ENCODE measurements around the gene NECAB2. TPM values are rescaled to one million over a fixed set of nuclear protein-coding genes. Genes with fewer than 3 reads are reported as not detected.
A peak's percentile ranks its signal among the peaks of the same experiment; 100 is the strongest.
"Not testable (repeated sequence)": the region's sequence is repeated elsewhere in the genome, so short reads cannot be mapped to it uniquely, and the experiment has no call there.

The NECAB2 gene
- polyA plus RNA-seq, 3 donors, result 2.3 to 3.5 (median 3.2) TPM

DNA sequence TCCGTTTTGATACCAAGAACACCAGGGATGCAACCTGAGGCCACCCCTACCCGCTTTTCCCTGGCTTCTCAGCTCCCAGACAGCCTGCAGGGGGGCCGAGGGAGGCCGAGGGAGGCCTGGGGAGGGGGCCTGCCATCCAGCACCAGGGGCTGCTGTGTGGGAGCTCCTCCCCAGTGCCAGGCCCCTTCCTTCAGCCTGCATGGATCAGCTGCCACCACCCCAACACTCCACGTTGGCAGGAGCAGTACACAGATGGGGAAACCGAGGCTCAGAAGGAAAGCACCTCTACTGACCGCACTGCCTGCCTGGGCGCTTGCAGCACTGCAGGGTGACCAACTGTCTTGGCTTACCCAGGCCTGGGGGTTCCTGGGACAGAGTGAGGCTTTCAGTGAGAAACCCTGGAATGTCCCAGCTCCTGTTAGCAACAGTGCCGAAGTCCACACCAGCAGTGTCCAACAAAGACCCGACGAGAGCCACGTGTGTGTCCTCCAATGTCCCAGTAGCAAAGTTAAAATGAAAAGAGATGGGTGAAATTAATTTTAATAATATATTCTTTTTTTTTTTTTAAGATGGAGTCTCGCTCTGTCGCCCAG is 20.3 kb upstream of the NECAB2 start:
- no peak for DNase-seq (ENCODE audit: extremely low read depth in 1 of 11, low read depth in 9 of 11, low spot score in 4 of 11)

DNA sequence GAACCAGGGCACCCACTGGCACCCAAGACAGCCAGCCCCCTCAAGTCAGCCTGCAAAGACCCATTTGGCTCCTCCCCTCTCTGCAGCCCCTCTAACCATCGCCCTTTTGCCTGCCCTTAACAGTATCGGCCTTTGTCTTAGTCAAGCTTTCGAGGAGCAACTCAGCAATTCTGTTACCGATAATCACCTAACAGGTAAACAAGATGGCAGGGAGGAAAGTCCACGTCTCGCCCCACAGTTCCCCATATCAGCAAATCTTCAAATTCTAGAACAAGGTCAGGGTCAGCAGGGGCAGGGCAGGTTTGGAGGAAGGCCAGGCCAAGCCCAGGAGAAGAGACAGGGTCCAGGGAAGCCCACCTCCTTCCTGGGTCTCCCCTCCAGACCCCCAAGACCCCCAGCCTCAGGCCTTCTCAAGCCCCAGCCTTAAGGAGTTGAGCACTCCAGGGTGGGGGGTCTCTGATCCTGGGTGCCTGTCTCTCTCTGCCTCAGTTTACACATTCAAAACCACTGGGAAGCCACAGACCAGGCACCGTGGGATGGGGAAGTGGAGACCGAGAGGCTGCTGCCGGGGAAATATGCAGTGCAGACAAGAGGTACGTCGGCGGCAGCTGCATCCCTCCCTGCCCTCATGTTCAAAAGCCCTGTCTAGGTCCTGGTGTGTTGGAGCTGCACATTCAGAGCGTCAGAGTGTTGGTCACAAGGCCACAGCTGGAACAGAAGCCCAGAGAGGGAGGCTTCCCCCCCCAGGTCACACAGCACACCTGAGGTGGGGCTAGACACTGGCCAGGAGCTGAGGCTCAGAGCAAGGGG is 18.9 kb upstream of the NECAB2 start:
- DNase-seq (ENCODE audit: extremely low read depth in 1 of 11, low read depth in 9 of 11, low spot score in 4 of 11), result no peak

- DNase-seq (ENCODE audit: extremely low read depth in 1 of 11, low read depth in 9 of 11, low spot score in 4 of 11), result no peak
Observed at GRCh38 chr16:83949724-83950001, 18.4 kb upstream of the NECAB2 start.

DNA sequence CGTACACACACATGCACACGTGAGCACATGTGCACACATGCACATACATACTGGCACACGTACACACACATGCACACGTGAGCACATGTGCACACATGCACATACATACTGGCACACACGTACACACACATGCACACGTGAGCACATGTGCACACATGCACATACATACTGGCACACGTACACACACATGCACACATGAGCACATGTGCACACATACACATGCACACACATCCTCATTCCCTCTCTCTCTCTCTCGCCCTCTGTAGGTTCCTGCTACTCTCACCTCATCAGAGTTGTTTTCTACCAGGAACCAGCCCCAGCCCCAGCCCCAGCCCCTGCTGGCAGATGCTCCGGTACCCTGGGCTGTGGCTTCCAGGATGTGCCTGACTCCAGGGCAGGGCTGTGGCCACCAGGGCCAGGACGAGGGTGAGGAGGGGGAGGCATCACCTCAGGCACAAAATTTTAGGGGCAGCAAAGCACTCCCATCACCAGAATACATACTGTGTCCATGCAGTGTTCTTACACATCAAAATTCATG is 17.1 kb upstream of the NECAB2 start:
- DNase-seq (ENCODE audit: extremely low read depth in 1 of 11, low read depth in 9 of 11, low spot score in 4 of 11), result not testable (repeated sequence)

GRCh38 chr16:83951544-83951943 is 16.5 kb upstream of the NECAB2 start:
- DNase-seq (ENCODE audit: extremely low read depth in 1 of 11, low read depth in 9 of 11, low spot score in 4 of 11), result no peak

DNA sequence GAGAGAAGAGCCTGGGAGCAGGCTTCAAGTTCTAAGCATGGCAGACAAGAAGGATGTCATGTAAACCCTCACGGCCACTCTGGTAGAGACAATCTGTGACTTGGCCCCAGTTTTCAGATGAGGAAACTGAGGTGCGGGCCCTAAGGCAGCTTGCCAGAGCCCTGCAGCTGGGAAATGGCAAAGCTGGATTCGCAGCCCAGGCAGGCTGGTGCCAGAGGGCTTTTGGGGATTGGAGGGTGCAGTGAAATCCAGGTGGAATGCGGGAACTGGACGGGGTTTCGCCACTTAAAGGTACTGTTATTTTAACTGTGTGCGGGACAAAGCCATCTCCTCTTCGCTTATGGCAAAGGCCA is 15.5 kb upstream of the NECAB2 start:
- no peak for DNase-seq (ENCODE audit: extremely low read depth in 1 of 11, low read depth in 9 of 11, low spot score in 4 of 11)

- DNase-seq (ENCODE audit: extremely low read depth in 1 of 11, low read depth in 9 of 11, low spot score in 4 of 11), result peak in 8 of 11 donors; percentile 26 to 69 (median 56)
Observed at GRCh38 chr16:83952940-83953795, 14.9 kb upstream of the NECAB2 start, which contains the start of gene OSGIN1. OSGIN1 (plus strand) TSS chr16:83953240; CDS start chr16:83957672, 4,432 bp downstream.

- no peak for DNase-seq (ENCODE audit: extremely low read depth in 1 of 11, low read depth in 9 of 11, low spot score in 4 of 11)
Observed at GRCh38 chr16:83953796-83954576, 14.1 kb upstream of the NECAB2 start.

DNA sequence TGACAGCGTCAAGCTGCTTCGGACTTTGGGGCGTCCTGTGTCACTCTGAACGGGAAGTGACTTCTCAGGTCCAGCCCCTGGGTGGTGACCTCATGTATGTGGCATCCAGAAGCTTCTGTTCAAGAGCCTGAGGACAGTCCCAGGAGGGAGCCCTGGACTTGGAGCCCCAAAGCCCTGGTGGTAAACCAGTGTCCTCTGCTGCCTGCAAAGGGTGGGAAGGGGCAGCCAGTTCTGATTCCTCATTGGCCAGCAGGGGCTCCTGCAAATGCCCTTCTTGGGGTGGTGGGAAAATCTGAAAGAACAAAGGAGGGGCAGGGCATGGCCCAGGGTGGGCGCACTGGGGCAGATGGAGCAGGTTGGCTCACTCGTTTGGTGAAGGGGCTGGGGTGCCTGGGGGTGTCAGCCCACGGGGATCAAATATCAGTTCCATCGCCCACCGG is 13.4 kb upstream of the NECAB2 start:
- DNase-seq (ENCODE audit: extremely low read depth in 1 of 11, low read depth in 9 of 11, low spot score in 4 of 11), result no peak

- no peak for DNase-seq (ENCODE audit: extremely low read depth in 1 of 11, low read depth in 9 of 11, low spot score in 4 of 11)
Observed at GRCh38 chr16:83955218-83956130, 12.6 kb upstream of the NECAB2 start.

DNA sequence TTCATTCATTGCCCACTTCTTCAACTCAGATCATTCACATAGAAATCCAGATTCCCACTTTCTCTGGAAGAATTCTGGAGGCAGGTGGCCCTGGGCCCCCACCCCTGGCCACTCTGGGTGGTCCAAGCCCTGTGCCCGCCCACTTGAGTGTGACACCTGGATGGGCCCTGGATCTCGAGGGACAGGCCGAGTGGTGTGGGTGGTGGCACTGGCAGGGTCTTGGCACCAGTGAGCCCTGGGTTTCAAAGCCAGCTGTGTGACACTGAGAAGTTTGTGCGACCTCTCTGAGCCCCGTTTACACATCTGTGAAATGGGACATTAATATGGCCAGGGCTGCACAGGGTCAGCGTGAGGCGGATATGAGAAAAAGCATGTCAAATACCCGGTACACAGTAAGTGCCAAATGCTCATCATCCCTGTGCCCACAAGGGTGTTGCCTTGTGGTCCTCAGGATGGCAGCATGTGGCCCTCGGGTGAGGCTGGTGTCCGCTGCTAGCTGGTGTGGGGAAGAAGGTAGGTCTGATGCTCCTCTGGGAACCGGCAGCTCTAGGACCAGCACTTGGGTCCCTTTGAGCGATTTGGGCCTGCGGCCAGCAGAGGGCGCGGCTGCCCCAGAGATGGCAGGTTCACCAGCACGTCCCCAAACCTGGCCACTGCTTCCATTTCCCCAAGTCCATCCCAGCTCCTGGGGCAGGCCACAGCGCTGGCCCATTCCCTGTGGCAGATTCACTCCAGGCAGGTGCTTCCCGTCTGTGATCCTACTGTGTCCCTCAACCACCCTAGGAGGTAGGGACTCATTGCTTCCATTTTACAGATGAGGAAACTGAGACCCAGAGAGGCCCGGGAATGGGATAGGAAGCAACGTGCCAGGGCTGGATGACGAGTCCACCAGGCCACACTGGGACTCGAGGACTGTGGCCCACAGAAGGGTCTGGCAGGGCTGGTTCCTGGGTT is 11.4 kb upstream of the NECAB2 start:
- peak in 9 of 11 donors; percentile 44 to 73 (median 64) for DNase-seq (ENCODE audit: extremely low read depth in 1 of 11, low read depth in 9 of 11, low spot score in 4 of 11)

DNA sequence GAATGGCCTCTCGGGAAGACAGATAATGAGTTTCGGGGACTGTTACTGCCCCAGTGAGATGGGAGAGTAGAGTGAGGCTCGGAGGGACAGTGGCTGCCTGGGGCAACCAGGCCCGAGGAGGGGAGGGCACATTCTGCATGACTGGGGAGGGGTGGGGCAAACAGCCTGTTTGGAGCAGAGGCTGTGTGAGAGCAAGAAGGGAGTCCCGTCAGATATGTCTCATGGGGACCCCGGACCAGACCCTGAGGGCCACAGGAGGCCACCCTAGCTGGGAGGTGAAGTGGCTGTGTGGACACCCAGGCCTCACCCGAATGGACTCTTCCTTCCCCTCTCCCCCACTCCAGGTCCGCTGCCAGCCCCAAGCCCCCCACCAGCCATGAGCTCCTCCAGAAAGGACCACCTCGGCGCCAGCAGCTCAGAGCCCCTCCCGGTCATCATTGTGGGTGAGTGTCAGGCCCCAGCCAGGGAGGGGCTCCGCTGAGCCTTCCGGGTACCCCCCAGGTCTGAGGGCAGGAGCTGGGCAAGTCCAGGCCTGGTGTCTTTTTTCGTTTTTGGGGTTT is 10.7 kb upstream of the NECAB2 start:
- DNase-seq (ENCODE audit: extremely low read depth in 1 of 11, low read depth in 9 of 11, low spot score in 4 of 11), result no peak

- no peak for DNase-seq (ENCODE audit: extremely low read depth in 1 of 11, low read depth in 9 of 11, low spot score in 4 of 11)
Observed at GRCh38 chr16:83958137-83958845, 9.8 kb upstream of the NECAB2 start.

DNA sequence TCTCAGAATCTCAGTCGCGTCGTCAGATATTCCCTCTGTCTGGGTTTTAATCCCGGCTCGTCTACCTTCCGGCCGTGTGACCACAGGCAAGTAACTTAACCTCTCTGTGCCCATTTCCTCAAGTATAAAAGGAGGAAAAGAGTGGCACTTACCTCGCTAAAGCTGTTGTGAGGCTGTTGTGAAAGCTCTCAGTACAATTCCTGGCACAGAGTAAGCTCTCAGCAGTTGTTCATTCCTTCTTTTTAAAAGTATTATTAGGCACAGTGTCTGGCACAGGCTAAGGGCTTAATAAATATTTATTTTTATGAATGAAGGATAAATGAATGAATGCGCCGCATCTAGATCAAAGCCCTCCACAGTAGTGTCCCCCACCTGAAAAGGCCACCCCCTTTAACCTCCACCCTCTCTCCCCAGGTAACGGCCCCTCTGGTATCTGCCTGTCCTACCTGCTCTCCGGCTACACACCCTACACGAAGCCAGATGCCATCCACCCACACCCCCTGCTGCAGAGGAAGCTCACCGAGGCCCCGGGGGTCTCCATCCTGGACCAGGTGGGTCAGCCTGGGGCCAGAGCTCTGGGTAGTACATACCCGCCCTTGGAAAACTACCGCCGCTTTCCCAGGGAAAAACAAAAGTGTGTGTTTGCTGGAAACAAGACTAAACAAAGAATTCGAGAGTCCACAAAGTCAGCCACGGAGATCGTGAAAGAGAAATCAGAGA is 9.0 kb upstream of the NECAB2 start:
- DNase-seq (ENCODE audit: extremely low read depth in 1 of 11, low read depth in 9 of 11, low spot score in 4 of 11), result no peak

- no peak for DNase-seq (ENCODE audit: extremely low read depth in 1 of 11, low read depth in 9 of 11, low spot score in 4 of 11)
Observed at GRCh38 chr16:83959656-83960434, 8.2 kb upstream of the NECAB2 start.

All from renal cortex interstitium (tissue), 11 donors.